ENCODE data around the gene MAGIX. TPM values are rescaled to one million over a fixed set of nuclear protein-coding genes. Genes with fewer than 3 reads are reported as not detected.

MAGIX gene
- total RNA-seq, 4 donors from 2014 or later, result 5.6 to 28.8 (median 12.7) TPM

GRCh38 chrX:49165901-49166881, 3.6 kb downstream of the MAGIX start:
- no peaks in the 10 kb centered on the region for H3K36me3 ChIP-seq
- DNase-seq, result peak; percentile 87
- intact Hi-C loops (cut with DNase I; ENCODE audit: low total_unique reads), result no loop called here
- H3K9me3 ChIP-seq, result no peaks in the 10 kb centered on the region
- H3K27ac ChIP-seq, result peak overlapping the region; percentile 93 to 95 (median 94)
- WGBS, 2 donors (ENCODE audit: low coverage in 1 of 2), result 47% methylated on average over 61 of the region's 61 CpGs; no CpG with 5 or more reads in 1 of the 2 donors
- H3K4me1 ChIP-seq, result peaks cover 0 to 18% (median 7%) of the 10 kb centered on the region in 4 donors
- H3K27me3 ChIP-seq, result no peaks in the 10 kb centered on the region
- TF ChIP-seq EP300 (IDR thresholded peaks at IDR 0.05; ENCODE audit: low read depth) (no peak), POLR2A (IDR thresholded peaks at IDR 0.05) (peak; percentile 38), CTCF (IDR thresholded peaks at IDR 0.05) (peak; percentile 13 to 30 (median 19)), POLR2AphosphoS5 (IDR thresholded peaks at IDR 0.05) (peak; percentile 16 to 64 (median 51))
- peak overlapping the region in 3 of 4 donors; percentile 25 to 47 (median 30) for H3K4me3 ChIP-seq
- in situ Hi-C loops (cut with MboI; ENCODE audit: low pct_ligation_motif_present in 1 of 4, low pct_unique_long_range_greater_than_20kb in 1 of 4, low sequenced_read_pairs in 3 of 4), result no loop called here

- DNase-seq, result peak; percentile 74
- intact Hi-C loops (cut with DNase I; ENCODE audit: low total_unique reads), result no loop called here
- H3K27me3 ChIP-seq, result no peaks in the 10 kb centered on the region
- H3K9me3 ChIP-seq, result no peaks in the 10 kb centered on the region
- H3K4me1 ChIP-seq, result peaks cover 0 to 18% (median 7%) of the 10 kb centered on the region in 4 donors
- in situ Hi-C loops (cut with MboI; ENCODE audit: low pct_ligation_motif_present in 1 of 4, low pct_unique_long_range_greater_than_20kb in 1 of 4, low sequenced_read_pairs in 3 of 4), result no loop called here
- WGBS, 2 donors (ENCODE audit: low coverage in 1 of 2), result 35% methylated on average over 28 of the region's 35 CpGs; no CpG with 5 or more reads in 1 of the 2 donors
- TF ChIP-seq POLR2AphosphoS5 (IDR thresholded peaks at IDR 0.05), result peak; percentile 64 to 78 (median 78)
- peak; percentile 83 for TF ChIP-seq POLR2A (IDR thresholded peaks at IDR 0.05)
- no peak for TF ChIP-seq EP300 (IDR thresholded peaks at IDR 0.05; ENCODE audit: low read depth)
- no peak for TF ChIP-seq CTCF (IDR thresholded peaks at IDR 0.05)
- H3K36me3 ChIP-seq, result no peaks in the 10 kb centered on the region
- peak overlapping the region; percentile 12 to 47 (median 28) for H3K4me3 ChIP-seq
- peak overlapping the region; percentile 93 to 95 (median 94) for H3K27ac ChIP-seq
Measured at GRCh38 chrX:49166914-49167739, 4.6 kb downstream of the MAGIX start.

GRCh38 chrX:49167740-49168108, 5.2 kb downstream of the MAGIX start:
- DNase-seq, result no peak
- Histone ChIP-seq H3K4me1 (peaks cover 0 to 19% (median 8%) of the 10 kb centered on the region in 4 donors), H3K27me3 (no peaks in the 10 kb centered on the region), H3K36me3 (no peaks in the 10 kb centered on the region), H3K4me3 (peak overlapping the region; percentile 12 to 47 (median 28)), H3K9me3 (no peaks in the 10 kb centered on the region), H3K27ac (peak overlapping the region; percentile 93 to 95 (median 94))
- WGBS, 2 donors (ENCODE audit: low coverage in 1 of 2), result 71% methylated on average over 3 of the region's 3 CpGs; no CpG with 5 or more reads in 1 of the 2 donors
- intact Hi-C loops (cut with DNase I; ENCODE audit: low total_unique reads) (no loop called here), in situ Hi-C loops (cut with MboI; ENCODE audit: low pct_ligation_motif_present in 1 of 4, low pct_unique_long_range_greater_than_20kb in 1 of 4, low sequenced_read_pairs in 3 of 4) (no loop called here)
- TF ChIP-seq EP300 (IDR thresholded peaks at IDR 0.05; ENCODE audit: low read depth) (no peak), POLR2A (IDR thresholded peaks at IDR 0.05) (no peak), CTCF (IDR thresholded peaks at IDR 0.05) (no peak), POLR2AphosphoS5 (IDR thresholded peaks at IDR 0.05) (no peak)
